ENCODE results near the gene ABCA4.
"Not testable (repeated sequence)": the region's sequence is repeated elsewhere in the genome, so short reads cannot be mapped to it uniquely, and the experiment has no call there.

Gene ABCA4

GRCh38 chr1:94000510-94001282 lies 120.3 kb downstream of the ABCA4 start:
- DNase-seq: no peak

GRCh38 chr1:93999840-94000415 lies 121.0 kb downstream of the ABCA4 start:
- DNase-seq: no peak

GRCh38 chr1:93998532-93998931 lies 122.4 kb downstream of the ABCA4 start:
- DNase-seq: not testable (repeated sequence)

- DNase-seq: no peak
These were observed 123.2 kb downstream of the ABCA4 start for GRCh38 chr1:93997756-93998155.

GRCh38 chr1:93995837-93996536 lies 125.0 kb downstream of the ABCA4 start:
- no peak for DNase-seq

GRCh38 chr1:93993731-93994130 lies 127.2 kb downstream of the ABCA4 start:
- no peak for DNase-seq

- DNase-seq: no peak
These were observed 128.0 kb downstream of the ABCA4 start for GRCh38 chr1:93992954-93993353.

- no peak for DNase-seq
These were observed 128.8 kb downstream of the ABCA4 start for GRCh38 chr1:93992190-93992589.

- no peak for DNase-seq
These were observed 129.7 kb downstream of the ABCA4 start for GRCh38 chr1:93991271-93991670.

- not testable (repeated sequence) for DNase-seq
These were observed 130.5 kb downstream of the ABCA4 start for GRCh38 chr1:93990477-93990876.

- no peak for DNase-seq
These were observed 130.9 kb downstream of the ABCA4 start for GRCh38 chr1:93990010-93990409.

- DNase-seq: no peak
These were observed 131.3 kb downstream of the ABCA4 start for GRCh38 chr1:93989601-93990000.

GRCh38 chr1:93988634-93989350 lies 132.2 kb downstream of the ABCA4 start:
- no peak for DNase-seq

GRCh38 chr1:93981274-93981667 lies 139.7 kb downstream of the ABCA4 start:
- DNase-seq: no peak

- DNase-seq: no peak
These were observed 140.4 kb downstream of the ABCA4 start for GRCh38 chr1:93980320-93981273.

GRCh38 chr1:93979718-93980319 lies 141.1 kb downstream of the ABCA4 start:
- no peak for DNase-seq

GRCh38 chr1:93979040-93979717 lies 141.8 kb downstream of the ABCA4 start:
- DNase-seq: no peak

GRCh38 chr1:93977598-93977945 lies 143.4 kb downstream of the ABCA4 start:
- no peak for DNase-seq

- DNase-seq: no peak
These were observed 144.0 kb downstream of the ABCA4 start for GRCh38 chr1:93976711-93977597.

- no peak for DNase-seq
These were observed 144.7 kb downstream of the ABCA4 start for GRCh38 chr1:93976291-93976690.
